ENCODE data around the gene INHBA.

- TF ChIP-seq CEBPB (IDR thresholded peaks at IDR 0.05; ENCODE audit: low read depth, low read length): no peak
- TF ChIP-seq NFE2L2 (IDR thresholded peaks at IDR 0.05; ENCODE audit: low read depth, low read length): no peak
- TF ChIP-seq CTCF (conservative IDR thresholded peaks at IDR 0.05; ENCODE audit: low read depth, low read length): no peak
- TF ChIP-seq BHLHE40 (IDR thresholded peaks at IDR 0.05; ENCODE audit: low read depth, low read length): no peak
Measured at GRCh38 chr7:41706228-41706930, 3.5 kb upstream of the INHBA start.

Measured in IMR-90 (cell line).